Chondrocyte (in vitro differentiated cells): ENCODE results near the gene RTRAF. TPM values are rescaled to one million over a fixed set of nuclear protein-coding genes. Genes with fewer than 3 reads are reported as not detected.

ENCODE experiments used
- DNase-seq: peaks from one replicate; pipeline ENCODE4 v3.0.0; 2021; ENCODE audit warnings: mixed read lengths, low spot score
- H3K27ac Mint-ChIP-seq: one replicate; pipeline ENCODE4 v1.8.0; 2021; ENCODE audit warnings: mild to moderate bottlenecking, moderate library complexity, mixed read lengths; ENCODE audit not compliant: unreplicated experiment
- H3K27me3 Mint-ChIP-seq: 2 replicates; pipeline ENCODE4 v1.8.0; 2021; ENCODE audit warnings: low read depth, mixed read lengths
- H3K36me3 Mint-ChIP-seq: 2 replicates; pipeline ENCODE4 v1.8.0; 2021; ENCODE audit warnings: low read depth, mixed read lengths
- H3K4me1 Mint-ChIP-seq: 2 replicates; pipeline ENCODE4 v1.8.0; 2021; ENCODE audit warnings: low read depth, mild to moderate bottlenecking, mixed read lengths
- H3K4me3 Mint-ChIP-seq: one replicate; pipeline ENCODE4 v1.8.0; 2021; ENCODE audit warnings: mild to moderate bottlenecking, moderate library complexity, mixed read lengths; ENCODE audit not compliant: unreplicated experiment
- H3K9me3 Mint-ChIP-seq: 2 replicates; pipeline ENCODE4 v1.8.0; 2021; ENCODE audit warnings: low read depth, mixed read lengths
- CTCF ChIP-seq: fragments of 200-600 bp; sonication (generic); IDR thresholded peaks from 2 replicates; pipeline ENCODE4 v1.5.0; 2021; ENCODE audit warnings: antibody characterized with exemption, mild to moderate bottlenecking, moderate library complexity
- total RNA-seq: library from RNA; stranded (reverse); gene quantifications from 3 replicates; pipeline ENCODE4 v1.2.1, GENCODE V29; 2021

RTRAF gene
- total RNA-seq, 1 donor from 2014 or later: 169 TPM

DNA sequence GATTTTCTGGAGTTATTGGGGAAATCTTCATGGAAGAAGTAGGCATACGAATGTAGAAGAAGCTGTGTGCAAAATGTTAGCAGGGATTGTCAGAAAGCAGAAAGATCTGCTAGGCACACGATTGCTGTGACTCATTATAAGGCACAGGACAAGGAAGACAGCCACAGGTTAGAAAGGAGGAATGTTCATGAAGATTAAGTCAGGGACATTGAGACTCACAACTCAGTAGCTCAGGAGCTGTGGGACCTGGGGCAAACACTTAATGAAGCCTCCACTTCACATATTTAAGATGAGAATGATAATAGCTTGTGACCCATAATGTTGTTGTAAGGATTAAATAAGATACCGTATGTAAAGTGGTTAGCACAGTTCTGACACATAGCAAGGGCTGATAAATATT lies 26.6 kb upstream of the RTRAF start:
- H3K27me3 Mint-ChIP-seq: no peaks in the 10 kb centered on the region
- no peaks in the 10 kb centered on the region for H3K4me1 Mint-ChIP-seq
- peaks cover 25% of the 10 kb centered on the region for H3K9me3 Mint-ChIP-seq
- H3K27ac Mint-ChIP-seq: no peak overlapping the region
- peaks cover 13% of the 10 kb centered on the region for H3K36me3 Mint-ChIP-seq
- H3K4me3 Mint-ChIP-seq: no peak overlapping the region
- DNase-seq: no peak
- TF ChIP-seq CTCF: no peak

DNA sequence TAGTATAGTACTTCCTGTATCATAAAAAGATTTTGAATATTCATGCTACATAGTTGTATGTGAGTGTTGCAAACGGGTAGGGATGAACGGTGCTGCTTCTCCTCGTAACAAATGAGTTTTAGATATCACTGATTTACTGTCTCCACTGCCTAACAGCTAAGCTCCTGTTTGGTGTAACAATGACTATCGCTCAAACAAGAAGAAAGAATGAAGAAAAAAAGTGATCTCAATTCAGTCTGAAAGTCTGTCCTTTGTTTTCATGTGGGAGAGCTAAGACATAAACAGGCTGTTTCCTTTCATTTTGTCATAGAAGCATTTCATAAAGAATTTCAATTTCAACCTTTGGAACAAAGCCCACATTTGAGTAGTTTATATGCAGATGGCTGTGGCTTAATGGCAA lies 26.1 kb upstream of the RTRAF start:
- H3K27me3 Mint-ChIP-seq: no peaks in the 10 kb centered on the region
- H3K9me3 Mint-ChIP-seq: peaks cover 21% of the 10 kb centered on the region
- no peak for DNase-seq
- no peak overlapping the region for H3K4me3 Mint-ChIP-seq
- peaks cover 11% of the 10 kb centered on the region for H3K36me3 Mint-ChIP-seq
- no peak for TF ChIP-seq CTCF
- H3K27ac Mint-ChIP-seq: no peak overlapping the region
- H3K4me1 Mint-ChIP-seq: no peaks in the 10 kb centered on the region

- no peak for TF ChIP-seq CTCF
- Mint-ChIP-seq H3K9me3 (no peaks in the 10 kb centered on the region), H3K36me3 (no peaks in the 10 kb centered on the region), H3K4me1 (no peaks in the 10 kb centered on the region), H3K27me3 (no peaks in the 10 kb centered on the region), H3K4me3 (no peak overlapping the region), H3K27ac (no peak overlapping the region)
- no peak for DNase-seq
These were observed 21.8 kb upstream of the RTRAF start for GRCh38 chr14:51967521-51967920.

DNA sequence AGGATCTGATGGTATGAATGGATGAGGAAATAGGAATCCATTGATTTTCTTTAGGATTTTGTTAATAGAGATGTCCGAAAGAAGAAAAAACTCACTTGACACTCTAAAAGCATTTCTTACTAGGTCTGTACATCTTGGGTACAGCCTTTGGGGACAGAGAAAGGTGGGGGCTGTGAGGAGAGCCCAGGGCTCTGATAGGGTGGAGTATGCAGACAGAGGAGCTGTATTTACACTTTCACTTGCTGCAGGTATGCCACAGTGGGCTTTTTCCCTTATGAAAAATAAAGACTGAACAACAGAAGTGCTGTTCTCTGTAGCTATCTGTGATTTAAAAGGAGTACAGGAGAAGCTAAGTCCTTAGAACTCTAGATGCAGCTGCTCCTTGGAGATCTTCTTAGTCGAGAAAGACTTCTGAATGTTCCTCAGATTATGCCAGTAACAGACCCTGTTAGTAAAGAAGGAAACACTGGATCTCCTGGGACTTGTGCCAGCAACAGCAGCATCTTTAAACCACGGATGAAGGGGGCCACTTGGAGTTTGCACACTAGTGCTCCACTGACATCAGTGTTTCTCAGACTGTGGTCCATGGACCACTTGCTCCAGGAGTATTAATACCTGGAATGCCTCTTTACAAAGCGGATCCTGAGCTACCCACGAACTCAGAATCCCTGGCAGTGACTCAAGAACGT lies 19.4 kb upstream of the RTRAF start:
- H3K27ac Mint-ChIP-seq: no peak overlapping the region
- H3K36me3 Mint-ChIP-seq: no peaks in the 10 kb centered on the region
- no peak for DNase-seq
- H3K4me3 Mint-ChIP-seq: no peak overlapping the region
- no peak for TF ChIP-seq CTCF
- H3K4me1 Mint-ChIP-seq: no peaks in the 10 kb centered on the region
- H3K9me3 Mint-ChIP-seq: no peaks in the 10 kb centered on the region
- no peaks in the 10 kb centered on the region for H3K27me3 Mint-ChIP-seq

DNA sequence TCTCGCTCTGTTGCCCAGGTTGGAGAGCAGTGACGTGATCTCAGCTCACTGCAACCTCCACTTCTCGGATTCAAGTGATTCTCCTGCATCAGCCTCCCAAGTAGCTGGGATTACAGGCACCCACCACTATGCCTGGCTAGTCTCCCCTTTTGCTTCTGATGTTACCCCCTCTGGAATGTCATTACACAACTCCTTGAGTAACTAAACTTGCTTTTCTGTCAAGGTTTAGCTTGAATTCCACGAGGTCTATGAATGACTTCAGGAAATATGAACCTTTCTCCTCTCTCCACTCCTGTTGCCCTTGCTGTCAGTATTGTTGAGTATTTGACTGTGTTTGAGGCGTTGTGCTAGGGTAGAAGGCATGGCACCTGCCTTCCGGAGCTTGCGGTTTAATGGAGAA lies 16.8 kb upstream of the RTRAF start:
- Mint-ChIP-seq H3K27ac (no peak overlapping the region), H3K36me3 (no peaks in the 10 kb centered on the region), H3K27me3 (no peaks in the 10 kb centered on the region), H3K4me3 (no peak overlapping the region), H3K4me1 (no peaks in the 10 kb centered on the region), H3K9me3 (no peaks in the 10 kb centered on the region)
- TF ChIP-seq CTCF: no peak
- no peak for DNase-seq
